Left ventricle myocardium superior (tissue), 1 donor: ENCODE results near the gene BZW2. TPM values are rescaled to one million over a fixed set of nuclear protein-coding genes. Genes with fewer than 3 reads are reported as not detected.
A peak's percentile ranks its signal among the peaks of the same experiment; 100 is the strongest.

Experiments used
- ATAC-seq: fragments of 200-7000 bp; cut with Tn5 transposase; one replicate; pipeline ENCODE4 v1.9.1; 2020; ENCODE audit warnings: mild to moderate bottlenecking, moderate library complexity
- DNase-seq: peaks from one replicate; pipeline ENCODE4 v3.0.0-alpha.2; 2020
- intact Hi-C: fragments of 100-400 bp; cut with micrococcal nuclease; formaldehyde crosslinking; loops from one replicate; pipeline ENCODE4 v1.11.0; 2022
- long read RNA-seq: library from polyadenylated mRNA; unstranded; transcript quantifications from one replicate; pipeline ENCODE4 v2.0.0, GENCODE V29; 2021
- total RNA-seq: library from RNA; stranded (reverse); fragmentation: NEBNext Ultra II Directional; extraction: Animal tissue kit (Norgen Biotek cat#: 25700); gene quantifications from one replicate; pipeline ENCODE4 v1.2.1, GENCODE V29; 2021
- donor health status: DM: no; HTN: yes; CAD: no; lungs with severe emphysema.

Gene BZW2
- total RNA-seq = 377 TPM
- long read RNA-seq, transcript BZW2-207 (12 exons, 1,862 nt) = minor isoform, 5 of 235 reads
- long read RNA-seq, transcript BZW2-201 (12 exons, 1,860 nt) = major isoform, 68 of 235 reads
- long read RNA-seq, partial matches to known transcripts = 63 of 235 reads
- long read RNA-seq, other reads (novel, unspliced or antisense) = 98 of 235 reads

DNA sequence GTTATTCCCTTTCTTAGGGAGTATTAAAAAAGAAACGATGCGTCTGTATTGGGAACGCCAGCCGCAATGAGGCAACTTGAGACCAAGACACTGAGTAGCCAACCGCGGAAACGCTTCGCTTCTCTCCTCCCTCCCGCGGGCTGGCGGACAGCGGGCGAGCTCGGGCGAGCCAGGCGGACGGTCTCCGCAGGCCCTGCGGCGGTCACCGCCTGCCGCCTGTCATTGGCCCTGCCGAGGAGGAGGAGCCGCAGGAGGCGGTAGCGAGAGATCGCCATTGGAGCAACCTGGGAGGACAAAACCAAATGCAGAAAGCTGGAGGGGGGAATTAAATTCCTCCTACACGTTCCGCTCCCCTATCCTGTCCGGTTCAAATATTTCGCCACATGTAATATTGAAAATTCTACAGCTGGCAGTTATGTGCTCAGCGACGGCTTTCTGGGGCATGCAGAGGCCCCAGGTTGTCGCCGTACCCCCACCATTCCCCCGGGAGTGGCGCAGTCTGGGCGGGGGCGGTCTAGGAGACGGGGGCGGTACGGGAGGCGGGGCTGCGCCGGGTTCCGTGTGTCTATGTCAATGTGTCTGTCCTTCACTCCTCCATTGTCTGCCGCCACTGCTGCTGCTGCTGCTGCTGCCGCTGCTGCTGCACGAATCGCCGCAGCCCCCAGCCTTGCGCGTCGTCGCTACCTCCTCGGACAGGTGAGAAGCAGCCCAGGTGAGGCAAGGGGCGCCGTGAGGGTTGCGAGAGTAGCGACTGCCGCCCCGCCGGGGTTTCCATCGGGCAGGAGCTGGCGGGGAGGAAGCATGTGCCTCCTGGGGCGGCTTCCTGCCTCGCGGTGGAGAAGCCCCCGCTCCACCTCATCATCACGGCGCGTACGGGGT, at the start of gene BZW2, which contains the start of gene ANKMY2:
Gene BZW2, plus strand, starts transcription at position 589 of the 879 bp plus-strand sequence. CDS start 19,263 bp downstream, outside the sequence.
Gene ANKMY2, minus strand, starts transcription at position 162 of the 879 bp plus-strand sequence. CDS start 181 bp downstream, outside the sequence.
- DNase-seq (peak; percentile 97), ATAC-seq (peak; percentile 95)
- intact Hi-C loops = no loop called here

DNA sequence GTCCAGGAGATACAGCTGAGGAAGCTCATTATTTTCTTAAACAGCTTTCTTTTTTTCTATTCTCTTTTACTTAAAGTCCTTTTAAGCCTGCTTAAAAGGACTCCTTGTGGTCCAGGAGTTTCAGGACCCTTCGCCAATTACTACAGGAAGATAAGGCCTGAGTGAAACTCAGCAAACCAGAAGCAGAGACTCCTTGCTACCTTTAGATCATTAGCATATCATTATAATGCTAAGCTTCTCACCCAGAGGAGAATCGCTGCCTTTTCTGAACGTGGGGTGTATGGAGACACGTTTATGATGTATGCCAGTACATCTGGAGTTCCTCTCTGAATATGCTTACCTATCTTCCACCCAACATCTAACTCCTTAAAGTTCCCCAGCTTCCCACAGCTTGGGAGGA, 48.0 kb upstream of the BZW2 start:
- ATAC-seq = no peak
- intact Hi-C loops = no loop called here
- no peak for DNase-seq

DNA sequence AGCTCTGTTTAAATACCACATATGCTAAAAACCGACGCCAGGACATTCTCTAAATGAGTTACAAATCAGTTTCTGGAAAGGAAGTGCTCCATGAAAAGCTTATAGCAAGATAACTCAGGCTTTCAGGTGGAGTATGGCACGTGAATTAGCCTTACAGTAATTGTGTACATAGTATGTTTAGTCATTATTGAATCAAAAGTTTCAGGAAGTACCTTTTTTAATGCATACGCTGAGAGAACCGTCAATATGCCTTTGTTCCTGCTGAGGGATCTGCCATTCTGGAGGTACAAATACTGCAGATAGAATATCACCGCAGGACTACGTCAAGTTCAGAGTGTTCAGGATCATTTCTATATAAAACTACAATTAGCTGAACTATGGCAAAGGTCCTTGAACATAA, 46.1 kb upstream of the BZW2 start:
- no peak for DNase-seq
- intact Hi-C loops = no loop called here
- ATAC-seq = no peak

DNA sequence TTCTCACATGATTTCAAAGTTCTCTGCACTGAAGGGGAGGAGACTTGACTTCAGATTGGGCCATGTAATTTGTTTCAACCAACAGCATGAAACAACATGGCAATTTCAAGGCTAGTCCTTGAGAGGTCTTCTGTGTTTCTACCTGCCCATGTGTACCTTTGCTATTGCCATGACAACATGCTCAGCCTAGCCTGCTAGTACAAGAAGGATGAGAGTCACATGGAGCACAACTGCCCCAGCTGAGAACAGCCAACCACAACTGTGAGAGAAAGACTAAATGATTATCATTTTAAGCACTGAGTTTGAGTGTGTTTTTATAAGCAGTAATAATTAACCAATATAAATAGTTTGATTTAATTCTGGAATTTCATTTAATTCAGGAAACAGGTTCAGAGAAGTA, 42.3 kb upstream of the BZW2 start:
- ATAC-seq (no peak), DNase-seq (no peak)
- intact Hi-C loops = no loop called here

DNA sequence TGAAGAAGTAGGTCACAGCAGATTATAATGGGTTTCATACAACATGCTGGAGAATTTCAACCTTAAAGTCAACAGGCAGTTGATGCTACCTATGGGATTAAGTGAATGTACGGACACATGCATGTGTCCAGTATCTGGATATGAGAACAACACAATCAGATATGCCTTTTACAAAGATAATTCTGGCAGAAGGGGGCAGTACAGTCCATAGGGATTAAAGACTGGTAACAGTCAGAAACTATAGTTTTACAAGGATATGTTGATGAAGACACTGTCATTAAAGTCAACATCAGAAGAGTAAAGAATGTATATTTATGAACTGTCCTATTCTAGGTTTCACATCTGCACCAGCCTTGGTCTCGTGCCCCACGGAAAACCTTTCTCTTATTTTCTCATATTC, 41.9 kb upstream of the BZW2 start:
- ATAC-seq (no peak), DNase-seq (no peak)
- intact Hi-C loops = no loop called here

DNA sequence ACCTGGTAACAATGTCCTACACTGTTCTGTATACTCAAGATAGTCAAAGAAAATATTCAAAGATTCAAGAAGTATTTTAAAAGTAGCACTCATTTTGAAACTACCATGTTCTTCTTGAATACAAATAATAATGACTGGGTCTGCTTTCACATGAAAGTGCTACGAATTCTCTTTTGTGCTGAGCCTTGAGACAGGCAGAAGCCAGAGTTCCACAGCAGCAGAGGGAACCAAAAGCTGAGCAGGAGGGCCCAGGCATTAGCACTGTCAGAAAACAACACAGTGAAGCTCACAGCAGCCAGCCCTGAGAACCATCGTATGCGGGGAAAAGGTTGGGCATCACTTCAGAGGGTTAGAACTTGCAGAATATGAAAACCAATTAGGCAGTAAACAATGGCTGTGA, 39.3 kb upstream of the BZW2 start:
- intact Hi-C loops = no loop called here
- DNase-seq (no peak), ATAC-seq (no peak)

DNA sequence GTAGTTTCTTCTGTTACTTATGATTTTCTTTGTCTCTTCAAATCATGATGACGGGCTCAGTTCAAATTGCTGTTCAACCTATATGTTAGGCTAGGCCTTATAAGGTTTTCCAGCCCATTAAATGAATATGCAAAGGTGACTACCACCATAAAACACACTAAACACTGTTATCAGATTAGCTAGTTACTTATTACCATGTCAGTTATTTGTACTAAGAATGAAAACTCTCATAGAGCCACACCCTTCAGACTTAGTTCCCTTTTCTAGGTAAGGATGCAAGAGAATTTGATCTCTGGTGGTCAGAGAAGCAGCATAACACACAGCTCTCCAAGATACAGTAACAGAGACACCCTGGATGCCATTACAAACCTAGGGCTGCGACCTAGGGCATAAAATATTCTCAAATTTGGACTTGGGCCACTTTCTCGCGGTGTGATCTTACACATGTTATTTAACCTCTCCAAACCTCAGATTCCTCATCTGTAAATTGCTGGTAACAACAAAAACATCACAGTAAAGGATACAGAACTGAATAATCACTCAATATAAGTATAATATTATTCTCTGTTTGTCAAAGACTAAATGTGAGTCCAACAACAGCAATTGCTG, 36.0 kb upstream of the BZW2 start:
- intact Hi-C loops = no loop called here

DNA sequence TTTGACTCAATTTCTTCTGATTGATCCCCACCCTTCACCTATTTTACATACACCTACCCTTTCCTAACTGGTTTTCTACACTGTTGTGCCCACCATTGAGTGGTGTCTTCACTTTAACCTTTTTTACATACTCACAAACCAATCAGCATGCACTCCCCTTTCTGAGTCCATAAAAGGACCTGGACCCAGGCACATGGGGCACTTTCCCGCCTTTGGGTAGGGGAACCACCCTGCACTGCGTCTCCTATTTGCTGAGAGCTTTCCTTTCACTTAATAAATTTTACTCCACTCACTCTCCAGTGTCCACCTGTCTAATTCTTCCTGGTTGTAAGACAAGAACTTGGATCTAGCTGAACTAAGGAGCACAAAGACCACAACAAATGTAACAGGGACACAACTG, 34.3 kb upstream of the BZW2 start:
- DNase-seq (no peak), ATAC-seq (no peak)
- intact Hi-C loops = no loop called here

More for the DNA sequence above, 36.0 kb upstream of the BZW2 start:
- ATAC-seq (no peak), DNase-seq (no peak)

DNA sequence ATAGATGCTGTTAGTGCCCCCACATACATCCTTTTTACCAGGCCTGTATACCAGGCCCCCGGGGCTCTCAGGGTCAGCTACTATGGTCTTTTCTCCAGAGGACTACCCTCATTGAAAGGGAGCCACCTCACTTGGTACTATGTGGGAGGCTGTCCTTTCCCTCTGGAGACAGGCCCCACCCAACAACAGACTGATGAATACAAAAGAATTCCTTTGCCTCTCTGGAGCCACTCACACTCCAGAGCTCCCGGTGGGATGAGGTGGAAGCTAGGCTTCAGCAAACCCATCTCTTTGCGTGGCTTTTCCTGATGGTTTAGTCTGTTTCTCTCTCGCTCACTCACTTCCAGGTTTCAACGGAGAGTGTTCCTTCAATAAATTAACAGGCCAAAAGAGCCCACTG, 30.8 kb upstream of the BZW2 start:
- intact Hi-C loops = no loop called here
- no peak for DNase-seq
- ATAC-seq = no peak

DNA sequence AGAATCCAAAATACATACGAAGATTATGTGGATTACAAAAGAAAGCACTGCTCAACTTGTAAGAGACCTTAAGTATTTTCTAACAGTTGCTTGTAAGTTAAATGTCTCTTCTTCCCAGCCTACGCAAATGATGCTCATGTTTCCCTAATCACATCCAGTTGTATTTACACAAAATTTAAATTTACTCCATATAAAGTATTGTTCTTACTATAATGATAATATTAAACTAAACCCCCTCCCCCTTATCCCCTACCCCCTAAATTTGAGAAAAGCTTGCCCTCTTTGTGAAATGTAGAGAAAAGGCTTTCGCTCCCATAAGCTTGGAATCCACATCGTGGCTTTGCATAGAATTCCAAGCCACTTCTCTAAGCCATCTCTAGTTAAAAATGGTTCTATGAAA, 29.9 kb upstream of the BZW2 start:
- DNase-seq = no peak
- ATAC-seq = no peak
- intact Hi-C loops = no loop called here

DNA sequence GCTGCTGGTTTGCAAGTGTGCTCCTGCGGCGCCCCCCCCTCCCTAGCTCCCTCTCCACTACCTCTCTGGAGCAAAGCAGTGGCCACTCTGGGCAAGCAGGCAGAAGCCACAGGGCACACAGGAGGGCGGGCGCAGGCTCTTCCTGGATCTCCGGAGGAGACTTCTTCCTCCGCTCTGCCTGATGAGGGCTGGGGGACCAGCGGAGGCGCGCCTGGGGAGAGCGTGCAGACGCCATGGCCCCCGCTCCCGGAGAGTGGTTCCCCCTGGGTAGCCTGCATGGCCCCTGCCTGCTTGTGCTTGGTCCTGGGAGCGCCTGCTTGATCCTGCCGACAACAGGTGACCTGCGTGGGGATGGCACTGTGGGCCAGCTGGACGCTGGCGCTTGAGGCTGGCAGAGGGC, 29.4 kb upstream of the BZW2 start:
- DNase-seq = no peak
- no peak for ATAC-seq
- intact Hi-C loops = no loop called here

DNA sequence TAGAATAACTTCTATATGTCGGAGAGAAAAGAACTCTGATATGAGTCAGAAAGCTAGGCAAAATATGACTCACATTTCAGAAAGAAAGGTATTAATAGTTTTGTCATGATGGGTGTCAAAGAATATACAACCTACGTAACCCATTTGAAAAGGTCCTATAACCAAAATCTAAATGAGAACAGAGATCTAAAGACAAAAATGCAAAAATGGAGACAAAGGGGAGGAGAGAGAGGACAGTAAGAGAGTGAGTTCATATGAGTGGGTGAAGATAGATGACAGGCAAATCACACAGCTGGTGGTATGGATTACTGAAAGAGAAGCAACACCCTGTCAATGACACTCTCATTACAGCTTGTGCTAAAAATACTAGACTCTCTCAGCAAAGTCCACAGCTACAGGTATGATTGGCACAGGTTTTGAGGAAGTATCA, 26.0 kb upstream of the BZW2 start:
- intact Hi-C loops = no loop called here
- DNase-seq (no peak), ATAC-seq (peak; percentile 65)

DNA sequence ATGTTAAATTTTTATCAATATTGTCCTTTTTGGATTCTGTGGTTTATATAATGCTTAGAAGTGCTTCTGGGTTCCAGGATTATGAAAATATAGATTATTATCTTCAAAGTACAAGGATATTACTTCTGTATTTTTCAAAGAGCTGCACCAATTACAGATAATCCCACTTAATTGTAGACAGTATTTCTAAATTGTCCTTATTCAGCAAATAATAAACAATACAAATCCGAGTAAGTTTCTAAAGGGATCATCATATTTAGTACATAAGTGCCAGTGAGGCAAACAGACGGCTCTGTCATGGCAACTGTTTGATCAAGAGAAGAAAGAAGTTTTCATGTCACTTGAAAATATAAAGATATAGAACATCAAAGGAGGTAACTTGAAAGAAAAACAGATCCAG, 19.6 kb upstream of the BZW2 start:
- DNase-seq = no peak
- intact Hi-C loops = no loop called here
- no peak for ATAC-seq

DNA sequence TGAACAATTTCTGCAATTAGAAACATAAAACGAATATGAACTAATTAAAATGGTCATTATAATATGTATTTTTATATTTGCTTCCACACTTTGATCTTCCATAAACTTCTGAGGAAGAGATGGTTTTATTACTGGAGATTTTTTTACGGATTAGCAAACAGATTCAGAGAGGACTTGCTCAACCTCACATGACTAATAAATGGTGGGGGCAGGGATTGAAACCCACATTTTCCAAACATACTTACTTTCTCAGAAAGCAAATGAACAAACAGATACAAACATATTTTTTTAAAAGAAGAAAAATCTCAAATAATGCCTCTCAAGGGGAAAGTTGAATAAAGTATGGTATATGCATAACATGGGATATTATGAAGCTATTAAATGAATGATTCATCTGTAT, 18.7 kb upstream of the BZW2 start:
- no peak for DNase-seq
- ATAC-seq = no peak
- intact Hi-C loops = no loop called here

DNA sequence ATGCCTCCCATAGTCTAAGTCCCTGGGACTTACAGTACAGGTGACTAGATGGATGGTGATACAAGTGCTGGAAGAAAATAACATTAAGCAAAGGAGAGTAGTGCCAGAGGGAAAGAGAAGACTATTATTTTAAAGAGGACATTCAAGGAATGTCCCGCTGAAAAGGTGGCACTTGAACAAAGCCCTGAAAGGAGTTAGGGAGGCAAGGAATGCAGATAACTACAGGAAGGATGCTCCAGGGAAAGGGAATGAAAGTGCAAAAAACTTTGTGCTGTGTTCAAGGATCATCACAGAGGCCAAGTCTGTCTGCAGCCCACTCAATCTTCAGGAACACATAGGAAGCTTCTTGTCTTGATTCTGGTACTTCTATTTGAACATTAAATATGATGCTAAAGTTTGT, 15.3 kb upstream of the BZW2 start:
- DNase-seq (no peak), ATAC-seq (no peak)
- intact Hi-C loops = no loop called here

DNA sequence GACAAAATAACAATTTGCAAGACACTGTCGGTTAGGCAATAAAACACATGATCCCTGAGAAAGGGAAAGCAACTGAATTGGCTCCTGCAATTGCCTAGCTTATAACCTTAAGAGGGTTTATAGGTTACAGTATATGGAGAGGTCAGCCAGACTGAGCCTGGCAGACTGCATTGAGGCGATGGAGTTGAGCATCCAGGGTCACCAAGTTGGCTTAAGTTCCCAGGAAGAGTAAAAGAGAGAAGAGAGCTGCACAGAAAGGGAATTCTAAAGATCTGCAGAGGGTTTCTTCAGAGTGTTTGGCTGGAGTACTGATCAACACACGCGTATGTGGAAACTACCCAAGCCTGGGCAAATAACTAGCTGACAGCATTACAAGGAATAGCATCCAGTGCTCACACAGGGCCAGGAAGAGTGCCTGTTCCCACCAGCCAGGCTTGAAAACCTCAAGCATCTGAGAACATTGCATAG, 11.7 kb upstream of the BZW2 start:
- peak; percentile 85 for ATAC-seq
- DNase-seq = no peak
- intact Hi-C loops = no loop called here

DNA sequence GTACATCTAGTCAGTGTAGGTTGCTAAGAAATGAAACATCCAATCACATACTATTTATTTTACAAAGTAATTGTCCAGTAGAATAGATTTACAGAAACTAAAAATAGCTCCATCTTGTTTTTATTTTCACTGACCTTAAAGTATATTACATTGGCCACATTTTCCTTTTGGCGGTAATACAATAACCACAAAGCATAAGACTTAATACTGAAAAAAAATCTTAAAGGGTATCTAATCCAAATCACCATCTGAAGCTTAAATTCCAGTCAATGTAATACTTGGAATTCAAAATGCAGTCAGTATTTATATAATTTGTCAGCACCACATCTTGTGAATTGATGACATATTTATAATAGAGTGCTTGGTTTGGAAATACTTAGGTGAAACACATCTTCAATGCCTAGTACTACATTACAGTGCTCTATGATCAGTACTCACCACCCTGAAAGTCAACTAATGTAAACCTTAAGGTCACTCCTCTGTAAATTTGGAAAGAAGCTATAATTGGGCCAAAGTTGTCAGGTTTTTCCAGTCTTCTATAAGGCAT, 9.4 kb upstream of the BZW2 start:
- DNase-seq (no peak), ATAC-seq (no peak)
- intact Hi-C loops = no loop called here

DNA sequence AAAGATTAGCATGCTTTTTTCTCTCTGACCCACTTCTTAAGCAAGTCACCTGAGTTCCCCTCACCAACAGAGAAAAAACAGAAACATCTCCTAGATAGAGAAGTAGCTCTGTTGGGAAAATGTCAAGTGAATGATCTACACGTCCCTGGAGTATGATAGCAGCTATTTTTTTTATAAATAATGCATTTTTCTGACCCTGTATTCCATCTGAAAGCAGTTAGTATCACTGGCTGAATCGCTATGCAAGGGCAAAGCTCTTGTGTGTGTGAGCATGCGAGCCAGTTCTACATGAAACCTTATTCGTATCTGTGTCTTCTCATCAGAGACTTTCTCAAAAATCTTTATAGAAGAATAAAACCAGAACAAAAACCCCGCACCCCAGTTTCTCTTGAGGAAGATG, 8.6 kb upstream of the BZW2 start:
- DNase-seq (no peak), ATAC-seq (peak; percentile 12)
- intact Hi-C loops = no loop called here

DNA sequence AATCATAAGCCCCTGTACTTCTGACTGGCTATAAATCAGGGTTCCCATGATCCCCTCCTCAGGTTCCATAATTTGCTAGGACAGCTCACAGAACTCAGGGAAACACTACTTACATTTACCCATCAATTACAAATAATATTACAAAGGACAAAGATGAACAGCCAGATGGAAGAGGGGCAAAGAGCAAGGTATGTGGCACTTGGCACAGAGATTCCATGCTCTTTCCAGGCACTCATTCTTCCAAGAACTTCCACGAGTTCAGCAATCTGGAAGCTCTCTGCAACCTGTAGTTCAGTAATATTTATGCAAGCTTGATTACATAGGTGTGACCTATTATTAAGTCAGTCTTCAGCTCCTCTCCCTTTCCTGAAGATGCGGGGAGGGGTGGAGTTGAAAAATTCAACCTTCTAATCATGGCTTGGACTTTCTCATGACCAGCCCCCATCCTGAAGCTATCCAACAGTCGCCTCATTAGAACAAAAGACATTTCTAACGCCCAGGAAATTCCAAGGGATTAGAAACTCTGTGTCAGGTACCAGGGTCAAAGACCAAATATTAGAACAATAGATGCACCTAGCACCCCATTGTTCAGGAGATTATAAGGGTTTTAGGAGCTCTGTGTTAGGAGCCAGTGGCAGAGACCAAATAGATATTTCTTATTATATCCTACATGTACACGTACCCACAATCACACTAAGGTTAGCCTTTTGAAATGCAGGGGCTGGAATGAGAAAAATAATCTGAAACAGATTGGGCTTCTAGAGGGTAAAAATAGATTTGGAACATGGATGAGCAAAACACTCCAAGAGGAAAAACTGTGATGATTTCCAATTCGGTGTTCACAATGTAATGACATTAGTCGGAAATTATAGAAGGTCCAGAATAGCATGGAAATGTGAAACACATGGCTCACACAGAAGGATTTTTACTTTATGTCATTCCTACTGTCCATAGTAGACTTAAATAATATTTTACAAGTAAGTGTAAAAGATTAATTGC, 7.4 kb upstream of the BZW2 start:
- intact Hi-C loops = no loop called here
- DNase-seq = no peak
- peak; percentile 17 for ATAC-seq
